B cell (primary cell): ENCODE results near the gene FAM13C. TPM values are rescaled to one million over a fixed set of nuclear protein-coding genes. Genes with fewer than 3 reads are reported as not detected.

Source experiments
- ATAC-seq: fragments of 200-7000 bp; cut with Tn5 transposase; one replicate; pipeline ENCODE4 v1.10.0; 2021; ENCODE audit warnings: low read depth, mild to moderate bottlenecking, moderate number of reproducible peaks, moderate library complexity
- CTCF ChIA-PET: fragments of 350-600 bp; sonication (Branson Sonifier 250); formaldehyde crosslinking; loops from one replicate; lab custom pipeline; 2021; ENCODE audit warnings: antibody characterized with exemption, inconsistent platforms; lab: Charles Lee
- POLR2A ChIA-PET: fragments of 350-600 bp; sonication (Branson Sonifier 250); formaldehyde crosslinking; loops from one replicate; lab custom pipeline; 2021; ENCODE audit warnings: antibody characterized with exemption; lab: Charles Lee
- DNase-seq: peaks from one replicate; pipeline ENCODE4 v3.0.0; 2013
- H2AFZ ChIP-seq: 2 replicates; pipeline ENCODE4 v1.6.1; 2012; ENCODE audit warnings: mild to moderate bottlenecking, low read depth, low read length; ENCODE audit not compliant: insufficient read depth, poor library complexity, severe bottlenecking
- H3K27ac ChIP-seq, 2 donors: 1 replicate in 1 of 2; 2 replicates in 1 of 2; pipeline ENCODE4 v1.5.1; 2012 to 2013; ENCODE audit warnings: low read length in 2 of 2, mild to moderate bottlenecking in 2 of 2, moderate library complexity in 1 of 2
- H3K27me3 ChIP-seq, 4 experiments: fragments of 200-600 bp in 1 of 4; sonication (generic) in 1 of 4; replicated peaks in 1 of 4; 1 replicate in 2 of 4; 2 replicates in 2 of 4; pipeline versions ENCODE4 v1.6.1 to v1.7.0; 2013 to 2016; ENCODE audit warnings: low read length in 3 of 4, mild to moderate bottlenecking in 2 of 4, mixed read lengths in 1 of 4, moderate library complexity in 1 of 4; ENCODE audit not compliant: insufficient read depth in 4 of 4, control insufficient read depth in 3 of 4; ENCODE audit errors: control extremely low read depth in 1 of 4
- H3K36me3 ChIP-seq, 2 experiments: replicated peaks in 1 of 2; 1 replicate in 1 of 2; 2 replicates in 1 of 2; pipeline versions ENCODE4 v1.6.1 to v1.7.1; 2013; ENCODE audit warnings: low read length in 1 of 2; ENCODE audit not compliant: insufficient read depth in 2 of 2, control insufficient read depth in 1 of 2; ENCODE audit errors: control extremely low read depth in 1 of 2, extremely low read depth in 1 of 2
- H3K4me1 ChIP-seq, 2 donors: fragments of 200-600 bp in 1 of 2; sonication (generic) in 1 of 2; 1 replicate in 1 of 2; 2 replicates in 1 of 2; pipeline versions ENCODE4 v1.5.1 to v1.6.1; 2013 to 2017; ENCODE audit warnings: low read length in 2 of 2; ENCODE audit not compliant: control insufficient read depth in 2 of 2, insufficient read depth in 2 of 2
- H3K4me2 ChIP-seq: replicated peaks from 2 replicates; pipeline ENCODE3; 2012; ENCODE audit warnings: mild to moderate bottlenecking, low read depth, low read length; ENCODE audit not compliant: poor library complexity, severe bottlenecking
- H3K4me3 ChIP-seq, 5 experiments: fragments of 200-600 bp in 1 of 5; sonication (generic) in 1 of 5; 1 replicate in 3 of 5; 2 replicates in 2 of 5; pipeline versions ENCODE4 v1.5.1 to v1.7.0; 2011 to 2016; ENCODE audit warnings: low read length in 4 of 5, mild to moderate bottlenecking in 4 of 5, low read depth in 2 of 5, control low read depth in 1 of 5, moderate library complexity in 1 of 5; ENCODE audit not compliant: insufficient read depth in 1 of 5; ENCODE audit errors: control extremely low read depth in 1 of 5, extremely low read depth in 1 of 5
- H3K79me2 ChIP-seq: fragments of 200-600 bp; sonication (generic); one replicate; pipeline ENCODE4 v1.6.0; 2016; ENCODE audit warnings: low read length; ENCODE audit not compliant: control insufficient read depth, insufficient read depth
- H3K9ac ChIP-seq: fragments of 200-600 bp; sonication (generic); 2 replicates; pipeline ENCODE4 v1.6.1; 2017; ENCODE audit warnings: mild to moderate bottlenecking, low read length, moderate library complexity
- H3K9me3 ChIP-seq, 3 donors: one replicate each; pipeline versions ENCODE4 v1.6.1 to v1.7.1; 2013; ENCODE audit warnings: low read length in 2 of 3; ENCODE audit not compliant: control insufficient read depth in 2 of 3, insufficient read depth in 1 of 3; ENCODE audit errors: control extremely low read depth in 1 of 3
- H4K20me1 ChIP-seq: 2 replicates; pipeline ENCODE4 v1.6.0; 2012; ENCODE audit warnings: mild to moderate bottlenecking, low read length; ENCODE audit not compliant: insufficient read depth, control insufficient read depth, poor library complexity, severe bottlenecking
- H3K27ac Mint-ChIP-seq: one replicate; pipeline ENCODE4 v1.8.0; 2021; ENCODE audit warnings: mixed read lengths
- H3K27me3 Mint-ChIP-seq: one replicate; pipeline ENCODE4 v1.8.0; 2021; ENCODE audit warnings: mixed read lengths
- H3K4me1 Mint-ChIP-seq: one replicate; pipeline ENCODE4 v1.8.0; 2021; ENCODE audit warnings: mixed read lengths
- H3K4me3 Mint-ChIP-seq: one replicate; pipeline ENCODE4 v1.8.0; 2021; ENCODE audit warnings: mixed read lengths
- H3K9me3 Mint-ChIP-seq: one replicate; pipeline ENCODE4 v1.8.0; 2022; ENCODE audit warnings: mixed read lengths; ENCODE audit not compliant: insufficient read depth
- EZH2 ChIP-seq: IDR thresholded peaks from 2 replicates; pipeline ENCODE4 v1.6.1; 2012; ENCODE audit warnings: borderline replicate concordance, low read depth, mild to moderate bottlenecking, moderate library complexity, low read length; ENCODE audit not compliant: insufficient read depth, poor library complexity, severe bottlenecking
- WGBS: methylation state at CpG from one replicate; pipeline ENCODE4 v1.1.5; 2013; ENCODE audit warnings: missing lambda C conversion rate; ENCODE audit not compliant: insufficient coverage; 5-methylcytosine and 5-hydroxymethylcytosine counted together
- intact Hi-C: fragments of 100-400 bp; cut with micrococcal nuclease; formaldehyde crosslinking; loops from one replicate; pipeline ENCODE4 v1.10.0; 2022
- polyA plus RNA-seq: library from polyadenylated mRNA; depleted of rRNA; stranded (reverse); fragments of >200 nt; gene quantifications from 2 replicates; pipeline ENCODE4 v1.2.3, GENCODE V29; 2012
- total RNA-seq, 2 donors: library from RNA; stranded (reverse); fragments of 120-200 nt in 1 of 2; gene quantifications; 1 replicate in 1 of 2; 2 replicates in 1 of 2; pipeline versions ENCODE4 v1.2.3 to v1.2.4, GENCODE V29; 2013 to 2022
- TF ChIP-seq, protein P1 (sequence below): fragments of 200-600 bp; IDR thresholded peaks from one replicate; pipeline ENCODE4 v1.8.0; 2022; ENCODE audit warnings: antibody characterized with exemption, mild to moderate bottlenecking

The FAM13C gene
- total and polyA plus RNA-seq, 2 donors (not counting 1 experiment from before 2014, with no cell fraction given): not detected

DNA sequence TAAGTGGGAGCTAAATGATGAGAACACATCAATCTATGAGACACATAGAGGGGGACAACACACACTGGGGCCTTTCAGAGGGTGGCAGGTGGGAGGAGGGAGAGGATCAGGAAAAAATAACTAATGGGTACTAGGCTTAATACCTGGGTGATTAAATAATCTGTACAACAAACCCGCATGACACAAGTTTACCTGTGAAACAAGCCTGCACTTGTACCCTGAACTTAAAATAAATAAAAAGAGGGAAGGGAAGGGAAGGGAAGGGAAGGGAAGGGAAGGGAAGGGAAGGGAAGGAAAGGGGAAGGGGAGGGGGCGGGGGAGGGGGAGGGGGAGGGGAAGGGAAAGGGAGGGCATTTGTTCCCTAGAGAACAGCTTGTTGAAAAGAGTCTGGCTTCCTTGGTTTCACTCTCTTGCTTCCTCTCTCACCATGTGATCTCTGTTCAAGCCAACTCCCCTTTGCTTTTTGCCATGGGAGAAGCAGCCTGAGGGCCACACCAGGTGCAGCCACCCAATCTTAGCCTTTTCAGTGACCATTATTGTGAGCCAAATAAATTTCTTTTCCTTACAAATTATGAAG lies 57.7 kb downstream of the FAM13C start:
- ChIA-PET POLR2A (no interaction called here), CTCF (no interaction called here)
- intact Hi-C loops: no loop called here
- DNase-seq (no peak), ATAC-seq (no peak)
- Histone ChIP-seq H2AFZ (no peak overlapping the region), H4K20me1 (no peaks in the 10 kb centered on the region), H3K4me2 (no peak overlapping the region), H3K36me3 (no peaks in the 10 kb centered on the region), H3K27ac (no peak overlapping the region), H3K4me3 (no peak overlapping the region), H3K4me1 (no peaks in the 10 kb centered on the region), H3K79me2 (no peaks in the 10 kb centered on the region), H3K27me3 (no peaks in the 10 kb centered on the region), H3K9me3 (no peaks in the 10 kb centered on the region), H3K9ac (no peak overlapping the region)
- H3K27me3 Mint-ChIP-seq: peaks cover 6% of the 10 kb centered on the region
- no peak overlapping the region for H3K27ac Mint-ChIP-seq
- no peak overlapping the region for H3K4me3 Mint-ChIP-seq
- WGBS: no CpG with 5 or more reads among the region's 2 CpGs
- no peaks in the 10 kb centered on the region for H3K4me1 Mint-ChIP-seq
- no peaks in the 10 kb centered on the region for H3K9me3 Mint-ChIP-seq
- TF ChIP-seq, protein P1, sequence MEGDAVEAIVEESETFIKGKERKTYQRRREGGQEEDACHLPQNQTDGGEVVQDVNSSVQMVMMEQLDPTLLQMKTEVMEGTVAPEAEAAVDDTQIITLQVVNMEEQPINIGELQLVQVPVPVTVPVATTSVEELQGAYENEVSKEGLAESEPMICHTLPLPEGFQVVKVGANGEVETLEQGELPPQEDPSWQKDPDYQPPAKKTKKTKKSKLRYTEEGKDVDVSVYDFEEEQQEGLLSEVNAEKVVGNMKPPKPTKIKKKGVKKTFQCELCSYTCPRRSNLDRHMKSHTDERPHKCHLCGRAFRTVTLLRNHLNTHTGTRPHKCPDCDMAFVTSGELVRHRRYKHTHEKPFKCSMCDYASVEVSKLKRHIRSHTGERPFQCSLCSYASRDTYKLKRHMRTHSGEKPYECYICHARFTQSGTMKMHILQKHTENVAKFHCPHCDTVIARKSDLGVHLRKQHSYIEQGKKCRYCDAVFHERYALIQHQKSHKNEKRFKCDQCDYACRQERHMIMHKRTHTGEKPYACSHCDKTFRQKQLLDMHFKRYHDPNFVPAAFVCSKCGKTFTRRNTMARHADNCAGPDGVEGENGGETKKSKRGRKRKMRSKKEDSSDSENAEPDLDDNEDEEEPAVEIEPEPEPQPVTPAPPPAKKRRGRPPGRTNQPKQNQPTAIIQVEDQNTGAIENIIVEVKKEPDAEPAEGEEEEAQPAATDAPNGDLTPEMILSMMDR: no peak
- TF ChIP-seq EZH2: no peak

DNA sequence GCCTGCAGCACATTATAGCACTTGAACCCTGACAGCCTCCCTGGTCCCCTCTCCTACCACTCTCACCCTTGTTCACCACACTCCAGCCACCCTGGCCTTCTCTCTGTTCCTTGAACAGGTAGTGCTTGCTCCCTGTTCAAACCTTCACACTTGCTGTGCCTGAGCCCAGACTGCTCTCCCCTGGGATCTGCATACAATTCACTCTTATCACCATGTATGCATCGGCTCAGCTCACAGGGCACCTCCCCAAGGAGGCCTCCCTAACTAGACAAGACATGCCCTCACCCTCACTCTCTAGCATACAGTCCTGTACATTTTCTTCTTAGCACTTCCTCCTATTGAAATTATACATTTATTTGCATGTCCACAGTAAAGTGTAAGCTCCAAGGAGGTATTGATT lies 59.3 kb downstream of the FAM13C start:
- ChIA-PET POLR2A (no interaction called here), CTCF (no interaction called here)
- TF ChIP-seq, protein P1: no peak
- TF ChIP-seq EZH2: no peak
- no peak overlapping the region for H3K4me3 ChIP-seq
- H3K4me3 Mint-ChIP-seq: no peak overlapping the region
- H2AFZ ChIP-seq: no peak overlapping the region
- H3K79me2 ChIP-seq: no peaks in the 10 kb centered on the region
- DNase-seq (no peak), ATAC-seq (no peak)
- no peaks in the 10 kb centered on the region for H3K4me1 Mint-ChIP-seq
- no peaks in the 10 kb centered on the region for H4K20me1 ChIP-seq
- H3K4me1 ChIP-seq: no peaks in the 10 kb centered on the region
- H3K27me3 ChIP-seq: no peaks in the 10 kb centered on the region
- H3K27ac Mint-ChIP-seq: no peak overlapping the region
- intact Hi-C loops: no loop called here
- H3K9ac ChIP-seq: no peak overlapping the region
- H3K36me3 ChIP-seq: no peaks in the 10 kb centered on the region
- H3K4me2 ChIP-seq: no peak overlapping the region
- H3K9me3 Mint-ChIP-seq: no peaks in the 10 kb centered on the region
- WGBS: 63% methylated on average over 1 of the region's 1 CpG
- H3K27me3 Mint-ChIP-seq: peaks cover 6% of the 10 kb centered on the region
- H3K9me3 ChIP-seq: no peaks in the 10 kb centered on the region
- no peak overlapping the region for H3K27ac ChIP-seq
